Esophagus squamous epithelium (tissue), 4 donors: ENCODE measurements around the gene MRPL44.

Experiments
- POLR2A ChIP-seq, 4 donors: fragments of 450-650 bp; IDR thresholded peaks; one replicate each; pipeline ENCODE4 v1.6.1; 2017; ENCODE audit warnings: antibody characterized with exemption in 4 of 4, mild to moderate bottlenecking in 4 of 4, moderate library complexity in 3 of 4
- TF ChIP-seq, protein P1 (sequence below), 6 experiments: fragments of 450-650 bp in 4 of 6; fragments of 200-600 bp in 2 of 6; sonication (generic) in 2 of 6; IDR thresholded peaks; one replicate each; pipeline ENCODE4 v1.5.1; 2016 to 2019; ENCODE audit warnings: antibody characterized with exemption in 6 of 6, mild to moderate bottlenecking in 4 of 6, moderate library complexity in 4 of 6

DNA sequence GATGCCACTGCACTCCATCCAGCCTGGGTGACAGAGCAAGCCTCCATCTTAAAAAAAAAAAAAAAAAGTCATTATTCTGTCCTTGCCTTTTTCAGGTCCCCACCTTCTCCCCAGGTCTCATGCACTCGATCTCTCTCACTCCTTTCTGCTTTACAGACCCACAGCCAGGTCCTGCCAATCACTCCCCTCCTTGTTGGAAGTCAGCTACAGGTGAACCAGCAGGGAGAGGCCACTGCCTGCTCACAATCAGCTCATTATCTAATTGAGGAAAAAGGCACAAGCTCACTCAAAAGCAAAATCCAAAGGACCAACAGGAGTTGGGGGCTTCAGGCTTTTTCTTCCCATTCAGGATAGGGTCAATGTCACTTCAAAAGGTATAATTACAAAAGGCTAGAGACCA lies 14.1 kb upstream of the MRPL44 start:
- TF ChIP-seq, protein P1, sequence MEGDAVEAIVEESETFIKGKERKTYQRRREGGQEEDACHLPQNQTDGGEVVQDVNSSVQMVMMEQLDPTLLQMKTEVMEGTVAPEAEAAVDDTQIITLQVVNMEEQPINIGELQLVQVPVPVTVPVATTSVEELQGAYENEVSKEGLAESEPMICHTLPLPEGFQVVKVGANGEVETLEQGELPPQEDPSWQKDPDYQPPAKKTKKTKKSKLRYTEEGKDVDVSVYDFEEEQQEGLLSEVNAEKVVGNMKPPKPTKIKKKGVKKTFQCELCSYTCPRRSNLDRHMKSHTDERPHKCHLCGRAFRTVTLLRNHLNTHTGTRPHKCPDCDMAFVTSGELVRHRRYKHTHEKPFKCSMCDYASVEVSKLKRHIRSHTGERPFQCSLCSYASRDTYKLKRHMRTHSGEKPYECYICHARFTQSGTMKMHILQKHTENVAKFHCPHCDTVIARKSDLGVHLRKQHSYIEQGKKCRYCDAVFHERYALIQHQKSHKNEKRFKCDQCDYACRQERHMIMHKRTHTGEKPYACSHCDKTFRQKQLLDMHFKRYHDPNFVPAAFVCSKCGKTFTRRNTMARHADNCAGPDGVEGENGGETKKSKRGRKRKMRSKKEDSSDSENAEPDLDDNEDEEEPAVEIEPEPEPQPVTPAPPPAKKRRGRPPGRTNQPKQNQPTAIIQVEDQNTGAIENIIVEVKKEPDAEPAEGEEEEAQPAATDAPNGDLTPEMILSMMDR (IDR thresholded peaks at IDR 0.05): no peak
- TF ChIP-seq POLR2A (IDR thresholded peaks at IDR 0.05): no peak
